HG03095 (cell line): ENCODE results near the gene ARHGAP23.

Source experiments
- ATAC-seq: cut with Tn5 transposase; IDR thresholded peaks from one replicate; pipeline ENCODE4 v1.9.1; 2021; ENCODE audit warnings: moderate library complexity; ENCODE audit not compliant: unreplicated experiment

Gene ARHGAP23

GRCh38 chr17:38440614-38441397 lies 12.5 kb downstream of the ARHGAP23 start:
- ATAC-seq: no peak

GRCh38 chr17:38441429-38442061 lies 13.3 kb downstream of the ARHGAP23 start:
- ATAC-seq: no peak

GRCh38 chr17:38442548-38442947 lies 14.3 kb downstream of the ARHGAP23 start:
- ATAC-seq: no peak

- no peak for ATAC-seq
Observed at GRCh38 chr17:38443356-38444031, 15.2 kb downstream of the ARHGAP23 start.

- ATAC-seq: no peak
Observed at GRCh38 chr17:38444151-38444550, 15.9 kb downstream of the ARHGAP23 start.

- ATAC-seq: no peak
Observed at GRCh38 chr17:38447502-38448085, 19.3 kb downstream of the ARHGAP23 start.

GRCh38 chr17:38448208-38448771 lies 20.0 kb downstream of the ARHGAP23 start:
- ATAC-seq: no peak

- ATAC-seq: no peak
Observed at GRCh38 chr17:38449364-38449763, 21.1 kb downstream of the ARHGAP23 start.

- ATAC-seq: no peak
Observed at GRCh38 chr17:38450557-38451029, 22.3 kb downstream of the ARHGAP23 start.

- no peak for ATAC-seq
Observed at GRCh38 chr17:38451030-38451839, 23.0 kb downstream of the ARHGAP23 start.

- ATAC-seq: no peak
Observed at GRCh38 chr17:38451840-38452529, 23.7 kb downstream of the ARHGAP23 start.

GRCh38 chr17:38452719-38453118 lies 24.5 kb downstream of the ARHGAP23 start:
- no peak for ATAC-seq

- ATAC-seq: no peak
Observed at GRCh38 chr17:38453951-38454421, 25.7 kb downstream of the ARHGAP23 start.

GRCh38 chr17:38454532-38454931 lies 26.3 kb downstream of the ARHGAP23 start:
- ATAC-seq: no peak

- no peak for ATAC-seq
Observed at GRCh38 chr17:38455288-38455915, 27.1 kb downstream of the ARHGAP23 start.

GRCh38 chr17:38456031-38456815 lies 28.0 kb downstream of the ARHGAP23 start:
- no peak for ATAC-seq

GRCh38 chr17:38457577-38458371 lies 29.5 kb downstream of the ARHGAP23 start:
- ATAC-seq: no peak
